ENCODE results near the gene IFITM1. TPM values are rescaled to one million over a fixed set of nuclear protein-coding genes. Genes with fewer than 3 reads are reported as not detected.

Gene IFITM1
- total and polyA plus RNA-seq, 9 of the 15 experiments (the other 6 are each of a cell fraction or from before 2014, with no cell fraction given), result 691 to 5,579 (median 974) TPM

DNA sequence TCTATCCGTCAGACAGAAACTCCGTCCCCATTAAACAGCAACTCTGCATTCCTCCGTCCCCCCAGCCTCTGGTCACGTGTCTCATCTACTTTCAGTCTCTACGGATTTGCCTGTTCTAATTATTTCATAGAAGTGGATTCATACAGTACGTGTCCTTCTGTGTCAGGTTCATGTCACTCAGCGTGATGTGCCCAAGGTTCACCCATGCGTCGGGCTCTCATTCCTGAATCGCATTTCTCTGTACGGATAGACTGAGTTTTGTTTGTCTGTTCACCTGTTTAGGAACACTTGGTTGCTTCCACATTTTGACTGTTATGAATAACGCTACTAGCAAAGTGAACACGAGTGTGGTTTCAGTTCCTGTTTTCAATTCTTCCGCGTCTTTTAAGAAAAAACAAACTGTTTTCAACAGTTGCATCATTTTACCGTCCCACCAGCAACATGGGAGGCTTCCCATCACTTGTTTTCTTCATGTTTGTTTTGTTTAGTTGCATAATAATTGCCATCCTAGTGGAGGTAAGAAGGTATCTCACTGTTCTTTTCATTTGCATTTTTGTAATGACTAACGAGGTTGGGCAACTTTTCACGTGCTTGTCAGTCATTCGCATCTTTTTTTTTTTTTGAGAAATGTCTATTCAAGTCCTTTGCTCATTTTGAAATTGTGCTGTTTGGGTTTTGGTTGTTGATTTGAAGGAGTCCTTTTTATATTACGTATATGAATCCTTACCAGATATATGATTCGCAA lies 44.5 kb upstream of the IFITM1 start (continued):
- TF ChIP-seq, protein P1, sequence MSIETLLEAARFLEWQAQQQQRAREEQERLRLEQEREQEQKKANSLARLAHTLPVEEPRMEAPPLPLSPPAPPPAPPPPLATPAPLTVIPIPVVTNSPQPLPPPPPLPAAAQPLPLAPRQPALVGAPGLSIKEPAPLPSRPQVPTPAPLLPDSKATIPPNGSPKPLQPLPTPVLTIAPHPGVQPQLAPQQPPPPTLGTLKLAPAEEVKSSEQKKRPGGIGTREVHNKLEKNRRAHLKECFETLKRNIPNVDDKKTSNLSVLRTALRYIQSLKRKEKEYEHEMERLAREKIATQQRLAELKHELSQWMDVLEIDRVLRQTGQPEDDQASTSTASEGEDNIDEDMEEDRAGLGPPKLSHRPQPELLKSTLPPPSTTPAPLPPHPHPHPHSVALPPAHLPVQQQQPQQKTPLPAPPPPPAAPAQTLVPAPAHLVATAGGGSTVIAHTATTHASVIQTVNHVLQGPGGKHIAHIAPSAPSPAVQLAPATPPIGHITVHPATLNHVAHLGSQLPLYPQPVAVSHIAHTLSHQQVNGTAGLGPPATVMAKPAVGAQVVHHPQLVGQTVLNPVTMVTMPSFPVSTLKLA (conservative IDR thresholded peaks at IDR 0.05), result peak; percentile 51 to 64
- no peak for TF ChIP-seq HNRNPL (IDR thresholded peaks at IDR 0.05; ENCODE audit: low read depth, low read length)
- no peak for TF ChIP-seq ZNF696 (CRISPR knock-in tag; conservative IDR thresholded peaks at IDR 0.05)
- TF ChIP-seq, protein P2, sequence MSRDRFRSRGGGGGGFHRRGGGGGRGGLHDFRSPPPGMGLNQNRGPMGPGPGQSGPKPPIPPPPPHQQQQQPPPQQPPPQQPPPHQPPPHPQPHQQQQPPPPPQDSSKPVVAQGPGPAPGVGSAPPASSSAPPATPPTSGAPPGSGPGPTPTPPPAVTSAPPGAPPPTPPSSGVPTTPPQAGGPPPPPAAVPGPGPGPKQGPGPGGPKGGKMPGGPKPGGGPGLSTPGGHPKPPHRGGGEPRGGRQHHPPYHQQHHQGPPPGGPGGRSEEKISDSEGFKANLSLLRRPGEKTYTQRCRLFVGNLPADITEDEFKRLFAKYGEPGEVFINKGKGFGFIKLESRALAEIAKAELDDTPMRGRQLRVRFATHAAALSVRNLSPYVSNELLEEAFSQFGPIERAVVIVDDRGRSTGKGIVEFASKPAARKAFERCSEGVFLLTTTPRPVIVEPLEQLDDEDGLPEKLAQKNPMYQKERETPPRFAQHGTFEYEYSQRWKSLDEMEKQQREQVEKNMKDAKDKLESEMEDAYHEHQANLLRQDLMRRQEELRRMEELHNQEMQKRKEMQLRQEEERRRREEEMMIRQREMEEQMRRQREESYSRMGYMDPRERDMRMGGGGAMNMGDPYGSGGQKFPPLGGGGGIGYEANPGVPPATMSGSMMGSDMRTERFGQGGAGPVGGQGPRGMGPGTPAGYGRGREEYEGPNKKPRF (IDR thresholded peaks at IDR 0.05; ENCODE audit: low read depth, low read length), result no peak
- TF ChIP-seq, protein P3, sequence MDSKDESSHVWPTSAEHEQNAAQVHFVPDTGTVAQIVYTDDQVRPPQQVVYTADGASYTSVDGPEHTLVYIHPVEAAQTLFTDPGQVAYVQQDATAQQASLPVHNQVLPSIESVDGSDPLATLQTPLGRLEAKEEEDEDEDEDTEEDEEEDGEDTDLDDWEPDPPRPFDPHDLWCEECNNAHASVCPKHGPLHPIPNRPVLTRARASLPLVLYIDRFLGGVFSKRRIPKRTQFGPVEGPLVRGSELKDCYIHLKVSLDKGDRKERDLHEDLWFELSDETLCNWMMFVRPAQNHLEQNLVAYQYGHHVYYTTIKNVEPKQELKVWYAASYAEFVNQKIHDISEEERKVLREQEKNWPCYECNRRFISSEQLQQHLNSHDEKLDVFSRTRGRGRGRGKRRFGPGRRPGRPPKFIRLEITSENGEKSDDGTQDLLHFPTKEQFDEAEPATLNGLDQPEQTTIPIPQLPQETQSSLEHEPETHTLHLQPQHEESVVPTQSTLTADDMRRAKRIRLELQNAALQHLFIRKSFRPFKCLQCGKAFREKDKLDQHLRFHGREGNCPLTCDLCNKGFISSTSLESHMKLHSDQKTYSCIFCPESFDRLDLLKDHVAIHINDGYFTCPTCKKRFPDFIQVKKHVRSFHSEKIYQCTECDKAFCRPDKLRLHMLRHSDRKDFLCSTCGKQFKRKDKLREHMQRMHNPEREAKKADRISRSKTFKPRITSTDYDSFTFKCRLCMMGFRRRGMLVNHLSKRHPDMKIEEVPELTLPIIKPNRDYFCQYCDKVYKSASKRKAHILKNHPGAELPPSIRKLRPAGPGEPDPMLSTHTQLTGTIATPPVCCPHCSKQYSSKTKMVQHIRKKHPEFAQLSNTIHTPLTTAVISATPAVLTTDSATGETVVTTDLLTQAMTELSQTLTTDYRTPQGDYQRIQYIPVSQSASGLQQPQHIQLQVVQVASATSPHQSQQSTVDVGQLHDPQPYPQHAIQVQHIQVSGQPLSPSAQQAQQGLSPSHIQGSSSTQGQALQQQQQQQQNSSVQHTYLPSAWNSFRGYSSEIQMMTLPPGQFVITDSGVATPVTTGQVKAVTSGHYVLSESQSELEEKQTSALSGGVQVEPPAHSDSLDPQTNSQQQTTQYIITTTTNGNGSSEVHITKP (IDR thresholded peaks at IDR 0.05; ENCODE audit: partially characterized antibody), result peak; percentile 98
- no peak for TF ChIP-seq NFXL1 (CRISPR knock-in tag; IDR thresholded peaks at IDR 0.05)
- TF ChIP-seq DMBX1 (CRISPR knock-in tag; IDR thresholded peaks at IDR 0.05; ENCODE audit: borderline replicate concordance), result no peak
- TF ChIP-seq, protein P4, sequence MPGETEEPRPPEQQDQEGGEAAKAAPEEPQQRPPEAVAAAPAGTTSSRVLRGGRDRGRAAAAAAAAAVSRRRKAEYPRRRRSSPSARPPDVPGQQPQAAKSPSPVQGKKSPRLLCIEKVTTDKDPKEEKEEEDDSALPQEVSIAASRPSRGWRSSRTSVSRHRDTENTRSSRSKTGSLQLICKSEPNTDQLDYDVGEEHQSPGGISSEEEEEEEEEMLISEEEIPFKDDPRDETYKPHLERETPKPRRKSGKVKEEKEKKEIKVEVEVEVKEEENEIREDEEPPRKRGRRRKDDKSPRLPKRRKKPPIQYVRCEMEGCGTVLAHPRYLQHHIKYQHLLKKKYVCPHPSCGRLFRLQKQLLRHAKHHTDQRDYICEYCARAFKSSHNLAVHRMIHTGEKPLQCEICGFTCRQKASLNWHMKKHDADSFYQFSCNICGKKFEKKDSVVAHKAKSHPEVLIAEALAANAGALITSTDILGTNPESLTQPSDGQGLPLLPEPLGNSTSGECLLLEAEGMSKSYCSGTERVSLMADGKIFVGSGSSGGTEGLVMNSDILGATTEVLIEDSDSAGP (CRISPR knock-in tag; IDR thresholded peaks at IDR 0.05), result no peak
- TF ChIP-seq FOXK2 (conservative IDR thresholded peaks at IDR 0.05 in 1 of 2, IDR thresholded peaks at IDR 0.05 in 1 of 2; ENCODE audit: low read depth in 2 of 2), result peak; percentile 93
- TF ChIP-seq MAFG (tag; conservative IDR thresholded peaks at IDR 0.05), result 0 out of 2 replicates have a peak, but pooled peaks have one; percentile 2
- TF ChIP-seq BRD9 (IDR thresholded peaks at IDR 0.05; ENCODE audit: low read depth, partially characterized antibody), result peak; percentile 84
- TF ChIP-seq BACH1 (tag; IDR thresholded peaks at IDR 0.05), result peak; percentile 21; the same call in 1 of the 2 replicates
- TF ChIP-seq, protein P5, sequence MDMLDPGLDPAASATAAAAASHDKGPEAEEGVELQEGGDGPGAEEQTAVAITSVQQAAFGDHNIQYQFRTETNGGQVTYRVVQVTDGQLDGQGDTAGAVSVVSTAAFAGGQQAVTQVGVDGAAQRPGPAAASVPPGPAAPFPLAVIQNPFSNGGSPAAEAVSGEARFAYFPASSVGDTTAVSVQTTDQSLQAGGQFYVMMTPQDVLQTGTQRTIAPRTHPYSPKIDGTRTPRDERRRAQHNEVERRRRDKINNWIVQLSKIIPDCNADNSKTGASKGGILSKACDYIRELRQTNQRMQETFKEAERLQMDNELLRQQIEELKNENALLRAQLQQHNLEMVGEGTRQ (CRISPR knock-in tag; IDR thresholded peaks at IDR 0.05), result peak; percentile 85
- TF ChIP-seq IFI16 (CRISPR knock-in tag; IDR thresholded peaks at IDR 0.05), result no peak
- TF ChIP-seq ESRRA (IDR thresholded peaks at IDR 0.05; ENCODE audit: borderline replicate concordance, low read depth), result no peak; the same call in 1 of the 2 replicates
- TF ChIP-seq ZKSCAN3 (CRISPR knock-in tag; IDR thresholded peaks at IDR 0.05), result no peak

Data from K562 (cell line).